Nephron (organoid): ENCODE data around the gene ODAM.

Experiments used
- H3K27ac Mint-ChIP-seq, 3 experiments: 2 replicates each; pipeline ENCODE4 v1.8.0; 2020; ENCODE audit warnings: mixed read lengths in 3 of 3, mild to moderate bottlenecking in 2 of 3, moderate library complexity in 1 of 3
- H3K27me3 Mint-ChIP-seq: 2 replicates; pipeline ENCODE4 v1.8.0; 2021; ENCODE audit warnings: low read depth, mild to moderate bottlenecking, moderate library complexity, mixed read lengths
- H3K36me3 Mint-ChIP-seq: 2 replicates; pipeline ENCODE4 v1.8.0; 2020; ENCODE audit warnings: low read depth, mixed read lengths
- H3K4me1 Mint-ChIP-seq: 2 replicates; pipeline ENCODE4 v1.8.0; 2020; ENCODE audit warnings: mixed read lengths
- H3K4me3 Mint-ChIP-seq, 3 experiments: 2 replicates each; pipeline ENCODE4 v1.8.0; 2020; ENCODE audit warnings: mild to moderate bottlenecking in 3 of 3, mixed read lengths in 3 of 3, moderate library complexity in 2 of 3
- H3K9me3 Mint-ChIP-seq: 2 replicates; pipeline ENCODE4 v1.8.0; 2020; ENCODE audit warnings: mixed read lengths
- CTCF ChIP-seq, 3 experiments: fragments of 200-600 bp; sonication (generic); IDR thresholded peaks; one replicate each; pipeline ENCODE4 v1.5.0; 2021; ENCODE audit warnings: antibody characterized with exemption in 3 of 3; ENCODE audit not compliant: unreplicated experiment in 3 of 3

Gene ODAM

GRCh38 chr4:70183940-70184246 is 11.6 kb upstream of the ODAM start:
- Mint-ChIP-seq H3K36me3 (no peaks in the 10 kb centered on the region), H3K4me1 (peaks cover 22% of the 10 kb centered on the region), H3K9me3 (no peaks in the 10 kb centered on the region), H3K27ac (peak overlapping the region; percentile 31 to 94 (median 74)), H3K4me3 (no peak overlapping the region), H3K27me3 (no peaks in the 10 kb centered on the region)
- TF ChIP-seq CTCF (IDR thresholded peaks at IDR 0.05; ENCODE audit: unreplicated experiment in 3 of 3), result peak in 1 of 3 experiments; percentile 31

GRCh38 chr4:70187216-70187615 is 8.3 kb upstream of the ODAM start:
- Mint-ChIP-seq H3K4me1 (peaks cover 13% of the 10 kb centered on the region), H3K4me3 (no peak overlapping the region), H3K27ac (peak overlapping the region in 2 of 3 experiments; percentile 0 to 32), H3K27me3 (no peaks in the 10 kb centered on the region), H3K36me3 (no peaks in the 10 kb centered on the region), H3K9me3 (no peaks in the 10 kb centered on the region)
- no peak for TF ChIP-seq CTCF (IDR thresholded peaks at IDR 0.05; ENCODE audit: unreplicated experiment in 3 of 3)

GRCh38 chr4:70190579-70190978 is 4.9 kb upstream of the ODAM start:
- Mint-ChIP-seq H3K27me3 (no peaks in the 10 kb centered on the region), H3K27ac (no peak overlapping the region), H3K9me3 (no peaks in the 10 kb centered on the region), H3K4me1 (no peaks in the 10 kb centered on the region), H3K4me3 (no peak overlapping the region), H3K36me3 (no peaks in the 10 kb centered on the region)
- no peak for TF ChIP-seq CTCF (IDR thresholded peaks at IDR 0.05; ENCODE audit: unreplicated experiment in 3 of 3)

- TF ChIP-seq CTCF (IDR thresholded peaks at IDR 0.05; ENCODE audit: unreplicated experiment in 3 of 3), result no peak
- H3K36me3 Mint-ChIP-seq, result no peaks in the 10 kb centered on the region
Measured at GRCh38 chr4:70191647-70192046, 3.9 kb upstream of the ODAM start.

GRCh38 chr4:70192895-70193294 is 2.6 kb upstream of the ODAM start:
- peaks cover 4% of the 10 kb centered on the region for H3K4me1 Mint-ChIP-seq

More at GRCh38 chr4:70191647-70192046, 3.9 kb upstream of the ODAM start:
- Mint-ChIP-seq H3K4me3 (no peak overlapping the region), H3K4me1 (no peaks in the 10 kb centered on the region), H3K27me3 (no peaks in the 10 kb centered on the region), H3K9me3 (no peaks in the 10 kb centered on the region), H3K27ac (no peak overlapping the region)

More at GRCh38 chr4:70192895-70193294, 2.6 kb upstream of the ODAM start:
- H3K27ac Mint-ChIP-seq, result no peak overlapping the region
- H3K36me3 Mint-ChIP-seq, result no peaks in the 10 kb centered on the region
- no peak overlapping the region for H3K4me3 Mint-ChIP-seq
- TF ChIP-seq CTCF (IDR thresholded peaks at IDR 0.05; ENCODE audit: unreplicated experiment in 3 of 3), result no peak
- no peaks in the 10 kb centered on the region for H3K9me3 Mint-ChIP-seq
- H3K27me3 Mint-ChIP-seq, result no peaks in the 10 kb centered on the region
